Mammary epithelial cell (primary cell): ENCODE data around the gene MEX3B.

Experiments
- EZH2 ChIP-seq: IDR thresholded peaks from 2 replicates; pipeline ENCODE4 v1.6.1; 2012; ENCODE audit warnings: low read length, inconsistent platforms, borderline replicate concordance
- TF ChIP-seq, protein P1 (sequence below), 2 donors: IDR thresholded peaks in 1 of 2; conservative IDR thresholded peaks in 1 of 2; 2 replicates each; pipeline ENCODE4 v1.5.1; 2011 to 2012; ENCODE audit warnings: inconsistent platforms in 2 of 2, low read length in 2 of 2, mild to moderate bottlenecking in 2 of 2, control low read depth in 1 of 2, low read depth in 1 of 2; ENCODE audit not compliant: insufficient read depth in 1 of 2; ENCODE audit errors: extremely low read depth in 1 of 2

DNA sequence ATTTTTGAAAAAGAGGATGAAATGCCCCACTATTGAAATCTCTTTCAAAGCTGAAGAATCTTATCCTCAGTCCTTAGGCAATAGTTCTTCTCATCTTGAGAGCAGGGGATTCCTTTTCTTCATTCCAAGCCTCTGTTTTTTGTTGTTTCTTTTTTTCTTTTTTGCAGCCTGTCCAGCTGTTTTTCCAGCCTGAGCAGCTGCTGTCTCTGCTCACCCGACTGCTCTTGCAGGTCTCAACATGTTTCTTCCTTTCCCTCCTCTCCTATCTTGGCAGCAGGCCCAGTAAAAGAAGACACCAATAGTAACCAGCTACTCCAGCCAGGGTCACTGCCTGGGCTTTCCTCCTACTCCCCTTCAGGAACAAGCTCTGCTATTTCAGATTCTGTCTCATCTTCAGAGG lies 23.8 kb downstream of the MEX3B start:
- TF ChIP-seq, protein P1, sequence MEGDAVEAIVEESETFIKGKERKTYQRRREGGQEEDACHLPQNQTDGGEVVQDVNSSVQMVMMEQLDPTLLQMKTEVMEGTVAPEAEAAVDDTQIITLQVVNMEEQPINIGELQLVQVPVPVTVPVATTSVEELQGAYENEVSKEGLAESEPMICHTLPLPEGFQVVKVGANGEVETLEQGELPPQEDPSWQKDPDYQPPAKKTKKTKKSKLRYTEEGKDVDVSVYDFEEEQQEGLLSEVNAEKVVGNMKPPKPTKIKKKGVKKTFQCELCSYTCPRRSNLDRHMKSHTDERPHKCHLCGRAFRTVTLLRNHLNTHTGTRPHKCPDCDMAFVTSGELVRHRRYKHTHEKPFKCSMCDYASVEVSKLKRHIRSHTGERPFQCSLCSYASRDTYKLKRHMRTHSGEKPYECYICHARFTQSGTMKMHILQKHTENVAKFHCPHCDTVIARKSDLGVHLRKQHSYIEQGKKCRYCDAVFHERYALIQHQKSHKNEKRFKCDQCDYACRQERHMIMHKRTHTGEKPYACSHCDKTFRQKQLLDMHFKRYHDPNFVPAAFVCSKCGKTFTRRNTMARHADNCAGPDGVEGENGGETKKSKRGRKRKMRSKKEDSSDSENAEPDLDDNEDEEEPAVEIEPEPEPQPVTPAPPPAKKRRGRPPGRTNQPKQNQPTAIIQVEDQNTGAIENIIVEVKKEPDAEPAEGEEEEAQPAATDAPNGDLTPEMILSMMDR (conservative IDR thresholded peaks at IDR 0.05 in 1 of 2, IDR thresholded peaks at IDR 0.05 in 1 of 2; ENCODE audit: extremely low read depth in 1 of 2, insufficient read depth in 1 of 2, low read depth in 1 of 2, low read length in 2 of 2), result no peak
- no peak for TF ChIP-seq EZH2
